Left lobe of liver (tissue), 2 donors: Measurements from ENCODE around the gene SH3BGRL2. TPM values are rescaled to one million over a fixed set of nuclear protein-coding genes. Genes with fewer than 3 reads are reported as not detected.

Experiments
- ATAC-seq: fragments of 200-7000 bp; cut with Tn5 transposase; one replicate; pipeline ENCODE4 v1.9.1; 2020; ENCODE audit warnings: mild to moderate bottlenecking, moderate library complexity
- DNase-seq: peaks from one replicate; pipeline ENCODE4 v3.0.0-alpha.2; 2020; ENCODE audit warnings: low spot score
- total RNA-seq: library from RNA; stranded (reverse); gene quantifications from one replicate; pipeline ENCODE4 v1.2.1, GENCODE V29; 2021
- donor health status: DM: no; HTN: no; CAD: no; lungs with moderate emphysema.
- donor health status: DM: no; HTN: yes; CAD: no.

SH3BGRL2 gene
- total RNA-seq: 30.3 TPM

DNA sequence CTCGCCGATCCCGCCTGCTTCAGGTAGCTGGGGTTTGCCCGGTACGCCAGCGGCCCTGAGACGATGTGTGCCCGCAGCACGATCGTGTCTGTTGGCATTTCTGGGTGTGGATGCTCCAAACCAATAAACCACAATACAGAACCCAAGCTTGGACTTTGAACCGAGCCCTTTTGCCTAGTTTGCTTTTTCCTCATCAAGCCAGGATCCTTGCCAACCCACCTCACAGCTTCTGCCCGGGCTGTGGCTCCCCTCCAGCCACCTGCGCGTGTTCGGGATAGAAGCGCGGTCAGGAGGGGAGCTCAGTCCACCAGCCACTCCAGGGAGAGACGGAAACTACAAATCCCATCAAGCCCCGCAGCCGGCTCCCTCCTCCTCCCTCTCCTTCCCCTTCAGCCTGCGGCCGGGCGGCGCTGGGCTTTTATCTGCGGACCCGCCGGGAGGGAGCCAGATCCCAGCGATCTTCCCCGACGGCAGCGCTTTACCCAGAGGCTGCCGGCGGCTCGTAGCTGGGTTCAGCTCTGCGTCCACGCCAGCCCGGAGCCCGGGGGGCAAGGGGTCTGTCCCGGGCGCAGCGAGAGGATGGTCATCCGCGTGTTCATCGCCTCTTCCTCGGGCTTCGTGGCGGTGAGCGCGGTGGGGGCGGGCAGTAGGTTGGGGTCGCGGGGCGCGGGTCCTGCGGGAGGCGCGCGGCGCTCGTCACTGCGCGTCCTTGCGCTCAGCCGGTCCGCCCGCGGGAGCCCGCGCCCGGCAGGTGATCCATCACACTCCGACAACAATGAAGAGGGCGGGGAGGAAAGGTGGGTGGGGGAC, at the start of gene SH3BGRL2:
Gene SH3BGRL2 (plus strand): TSS at position 447 of the 810 bp plus-strand sequence. CDS start 133 bp downstream, at position 580.
- peak; percentile 92 for ATAC-seq
- DNase-seq: peak; percentile 98

DNA sequence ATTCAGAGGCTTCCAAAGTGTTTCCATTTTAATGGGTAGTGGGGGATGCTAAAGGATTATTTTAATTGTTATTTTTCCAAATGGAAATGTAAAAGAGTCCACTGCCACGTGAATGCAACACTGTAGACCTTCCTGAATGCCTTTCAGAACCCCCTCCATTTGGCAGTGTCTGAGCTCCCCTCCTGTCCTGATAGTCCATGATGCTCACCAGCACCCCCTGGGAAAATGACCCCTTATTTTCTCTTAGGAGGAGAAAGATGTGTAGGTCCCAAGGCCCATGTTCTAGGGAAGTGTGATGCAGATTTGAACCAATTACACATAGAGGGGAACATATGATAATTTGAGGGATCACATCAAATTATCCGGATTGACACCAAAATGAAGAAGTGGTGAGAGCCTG, 46.8 kb upstream of the SH3BGRL2 start:
- DNase-seq: no peak
- ATAC-seq: no peak

DNA sequence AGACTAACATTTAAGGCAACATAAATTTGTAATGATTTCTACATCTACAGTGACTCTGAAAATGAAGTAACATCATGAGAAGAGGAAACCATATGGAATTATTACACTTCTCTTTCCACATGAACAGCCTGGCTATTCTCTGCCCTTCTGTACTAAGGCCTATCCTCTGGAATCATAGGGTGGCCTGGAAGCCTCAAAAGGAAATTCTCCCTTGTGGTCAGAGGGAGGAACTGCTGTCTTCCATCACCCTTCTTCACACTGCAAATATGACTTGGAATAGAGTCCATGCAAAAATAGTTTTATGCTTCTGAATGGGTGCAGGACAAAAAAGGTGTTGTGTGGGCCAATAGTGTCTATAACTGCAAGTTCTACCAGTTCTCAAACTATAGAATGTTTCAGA, 44.6 kb upstream of the SH3BGRL2 start:
- ATAC-seq: peak; percentile 90

DNA sequence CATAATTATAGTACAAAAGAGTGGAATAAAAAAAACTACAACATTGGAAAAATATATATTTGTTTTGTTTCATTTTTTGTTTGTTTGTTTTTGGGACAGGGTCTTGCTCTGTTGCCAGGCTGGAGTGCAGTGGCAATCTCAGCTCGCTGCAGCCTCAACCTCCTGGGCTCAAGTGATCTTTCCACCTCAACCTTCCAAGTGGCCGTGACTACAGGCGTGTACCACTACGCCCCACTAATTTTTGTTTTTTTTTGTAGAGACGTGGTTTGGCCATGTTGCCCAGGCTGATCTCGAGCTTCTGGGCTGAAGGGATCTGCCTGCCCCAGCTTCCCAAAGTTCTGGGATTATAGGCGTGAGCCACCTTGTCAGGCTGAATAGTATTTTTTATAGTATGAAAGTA, 41.4 kb upstream of the SH3BGRL2 start:
- ATAC-seq (no peak), DNase-seq (no peak)

More for the DNA sequence above, 44.6 kb upstream of the SH3BGRL2 start:
- DNase-seq: no peak

DNA sequence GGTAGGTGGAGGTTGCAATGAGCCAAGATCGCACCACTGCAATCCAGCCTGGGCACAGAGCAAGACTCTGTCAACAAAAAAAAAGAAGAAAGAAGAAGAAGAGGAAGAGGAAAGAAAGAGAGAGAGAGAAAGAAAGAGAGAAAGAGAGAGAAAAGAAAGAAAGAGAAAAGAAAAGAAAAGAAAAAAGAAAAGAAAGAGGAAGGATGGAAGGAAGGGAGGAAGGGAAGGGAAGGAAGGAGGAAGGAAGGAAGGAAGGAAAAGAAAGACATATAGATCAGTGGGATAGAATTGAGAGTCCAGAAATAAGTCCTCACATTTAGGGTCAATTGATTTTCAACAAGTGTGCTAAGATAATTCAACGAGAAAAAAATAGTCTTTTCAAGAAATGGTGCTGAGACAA, 34.0 kb upstream of the SH3BGRL2 start:
- no peak for ATAC-seq
- no peak for DNase-seq

DNA sequence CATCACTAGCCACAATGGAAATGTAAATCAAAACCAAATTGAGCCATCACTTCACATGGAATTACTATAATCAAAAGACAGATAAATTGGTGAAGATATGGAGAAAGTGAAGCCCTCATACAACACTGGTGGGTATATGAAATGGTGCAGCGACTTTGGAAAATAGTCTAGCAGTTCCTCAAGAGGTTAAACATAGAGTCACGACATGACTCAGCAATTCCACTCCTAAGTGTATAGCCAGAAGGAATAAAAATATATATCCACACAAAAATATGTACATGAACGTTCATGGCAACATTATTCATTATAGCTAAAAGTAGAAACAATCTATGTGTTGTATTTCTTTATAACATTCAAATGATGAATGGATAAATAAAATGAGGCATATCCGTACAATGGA, 33.1 kb upstream of the SH3BGRL2 start:
- no peak for ATAC-seq
- no peak for DNase-seq

DNA sequence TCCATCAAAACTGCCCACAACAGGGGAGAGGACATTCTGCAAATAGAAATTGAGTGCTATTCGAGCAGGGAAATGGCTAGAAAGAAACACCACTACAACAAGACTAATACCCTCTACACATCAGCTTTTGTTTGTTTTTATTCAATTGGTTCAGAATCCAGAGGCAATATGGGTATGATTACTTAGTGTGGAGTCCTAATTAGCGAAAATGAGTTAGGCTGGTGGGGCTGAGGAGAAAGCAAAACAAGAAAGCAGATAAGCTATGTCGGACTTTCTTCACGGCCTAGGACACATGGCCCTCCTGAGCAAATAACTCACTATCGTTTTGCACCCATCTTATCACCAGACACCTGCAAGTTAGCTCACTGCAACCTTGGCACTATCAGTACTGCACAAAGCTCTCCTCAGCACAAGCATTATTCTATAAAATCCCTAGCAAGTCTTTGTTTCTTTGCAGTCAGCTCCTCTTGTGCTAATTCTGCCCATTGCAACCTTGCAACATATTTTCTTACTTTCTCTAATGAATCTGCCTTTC, 31.3 kb upstream of the SH3BGRL2 start:
- DNase-seq (no peak), ATAC-seq (no peak)

DNA sequence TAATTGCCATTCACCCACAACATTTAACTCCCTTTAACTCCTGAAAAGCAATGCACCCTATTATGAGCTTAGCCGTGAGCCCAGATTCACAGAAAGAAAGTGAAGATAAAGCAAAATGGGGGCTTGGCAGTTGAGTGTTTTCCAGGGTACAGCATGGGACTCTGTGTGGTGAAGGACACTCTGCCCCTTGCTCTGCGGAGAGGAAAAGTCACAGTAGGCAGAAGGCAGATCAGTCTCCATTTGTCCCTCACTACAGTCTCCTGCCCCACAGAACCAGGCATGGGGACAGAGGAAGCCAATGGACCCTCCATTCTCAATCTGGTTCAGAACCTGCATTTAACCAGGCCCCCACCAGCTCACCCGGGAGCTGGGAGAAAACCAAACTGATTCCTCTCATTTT, 30.8 kb upstream of the SH3BGRL2 start:
- DNase-seq: no peak
- no peak for ATAC-seq

DNA sequence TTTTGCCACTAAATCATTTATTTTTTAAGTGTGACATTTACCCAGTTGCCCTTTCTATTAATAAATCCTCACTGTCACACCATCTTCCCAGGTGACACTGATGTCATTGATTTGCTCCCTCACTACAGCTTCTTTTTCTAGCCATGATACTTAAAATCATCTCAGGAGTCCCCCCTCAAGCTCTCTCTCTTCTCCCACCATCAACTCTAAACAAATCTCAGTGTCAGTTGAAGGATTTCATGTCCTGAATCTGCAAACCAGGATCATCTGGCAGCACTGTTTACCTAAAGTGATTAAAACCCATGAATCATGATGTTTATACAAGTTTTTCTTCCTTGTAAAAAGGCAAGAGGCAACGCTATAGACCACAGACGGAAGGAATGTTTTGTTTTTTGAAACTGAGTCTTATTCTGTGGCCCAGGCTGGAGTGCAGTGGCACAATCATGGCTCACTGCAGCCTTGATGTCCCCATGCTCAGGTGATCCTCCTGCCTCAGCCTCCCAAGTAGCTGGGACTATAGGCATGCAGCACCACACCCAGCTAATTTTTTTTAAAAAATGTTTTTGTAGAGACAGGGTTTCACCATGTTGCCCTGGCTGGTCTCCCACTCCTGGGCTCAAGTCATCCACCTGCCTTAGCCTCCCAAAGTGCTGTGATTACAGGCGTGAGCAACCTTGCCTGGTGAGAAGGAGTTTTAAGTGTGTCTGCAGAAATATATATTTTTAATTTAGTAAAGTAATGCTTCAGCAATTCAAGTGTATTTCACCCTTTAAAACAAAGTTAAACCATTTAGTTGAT, 30.1 kb upstream of the SH3BGRL2 start:
- DNase-seq (no peak), ATAC-seq (no peak)

DNA sequence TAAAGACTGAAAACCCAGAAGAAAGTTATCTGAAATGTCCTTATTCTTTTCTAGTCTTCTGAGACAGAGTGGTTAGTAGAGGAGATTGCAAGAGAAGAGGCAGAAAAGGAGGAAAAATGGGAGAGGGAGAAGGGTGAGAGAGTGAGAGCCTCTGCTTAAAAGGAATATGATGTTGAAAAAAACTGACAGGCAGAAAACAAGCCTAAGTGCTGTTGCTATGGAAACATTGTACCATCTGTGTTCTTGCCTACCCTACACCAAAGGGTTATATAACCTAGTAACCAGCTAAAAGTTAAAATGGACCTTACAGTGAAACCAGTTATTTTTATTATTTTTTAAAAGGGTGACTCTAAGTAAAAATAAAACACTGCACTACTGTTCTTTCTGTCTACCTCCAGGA, 28.3 kb upstream of the SH3BGRL2 start:
- ATAC-seq (no peak), DNase-seq (no peak)

DNA sequence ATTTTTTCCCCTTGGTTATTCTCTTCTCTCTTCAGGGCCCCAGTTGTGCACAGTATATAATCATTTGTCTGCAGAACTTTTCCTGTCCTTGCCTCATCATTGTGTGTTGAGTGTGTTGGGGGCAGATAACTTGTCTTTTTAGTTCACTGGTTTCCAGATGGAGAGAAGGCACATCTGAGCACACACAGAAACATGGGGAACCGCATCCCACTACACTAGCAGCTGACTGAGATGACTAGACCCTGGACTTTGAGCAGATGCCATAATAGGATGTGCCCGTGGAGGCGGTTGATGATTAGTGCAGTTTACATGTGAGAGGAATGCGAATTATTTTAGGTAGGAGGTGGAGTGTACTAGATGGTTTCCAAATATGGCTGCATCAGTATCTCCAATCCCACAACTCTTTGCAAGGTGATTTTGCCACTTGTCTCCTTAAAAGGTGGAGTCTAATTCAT, 26.5 kb upstream of the SH3BGRL2 start:
- no peak for DNase-seq
- ATAC-seq: no peak

DNA sequence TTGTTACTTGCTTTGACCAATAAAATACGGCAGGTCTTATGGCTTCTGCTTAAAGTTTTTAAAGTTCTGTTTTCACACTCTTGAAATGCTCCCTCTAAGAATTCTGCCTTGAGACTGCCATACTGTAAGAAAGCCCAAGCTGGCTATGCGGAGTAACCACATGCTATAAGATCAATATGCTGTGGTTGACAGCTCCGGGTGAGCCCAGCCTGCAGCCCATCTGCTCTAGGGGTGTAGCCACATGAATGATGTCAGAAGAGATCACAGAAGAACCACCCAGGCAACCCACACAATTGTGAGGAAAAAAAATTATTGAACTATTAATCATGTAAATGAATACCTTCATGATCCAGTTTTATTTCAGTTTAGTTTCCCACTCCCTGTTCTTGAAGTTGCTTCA, 26.1 kb upstream of the SH3BGRL2 start:
- ATAC-seq: no peak
- no peak for DNase-seq

DNA sequence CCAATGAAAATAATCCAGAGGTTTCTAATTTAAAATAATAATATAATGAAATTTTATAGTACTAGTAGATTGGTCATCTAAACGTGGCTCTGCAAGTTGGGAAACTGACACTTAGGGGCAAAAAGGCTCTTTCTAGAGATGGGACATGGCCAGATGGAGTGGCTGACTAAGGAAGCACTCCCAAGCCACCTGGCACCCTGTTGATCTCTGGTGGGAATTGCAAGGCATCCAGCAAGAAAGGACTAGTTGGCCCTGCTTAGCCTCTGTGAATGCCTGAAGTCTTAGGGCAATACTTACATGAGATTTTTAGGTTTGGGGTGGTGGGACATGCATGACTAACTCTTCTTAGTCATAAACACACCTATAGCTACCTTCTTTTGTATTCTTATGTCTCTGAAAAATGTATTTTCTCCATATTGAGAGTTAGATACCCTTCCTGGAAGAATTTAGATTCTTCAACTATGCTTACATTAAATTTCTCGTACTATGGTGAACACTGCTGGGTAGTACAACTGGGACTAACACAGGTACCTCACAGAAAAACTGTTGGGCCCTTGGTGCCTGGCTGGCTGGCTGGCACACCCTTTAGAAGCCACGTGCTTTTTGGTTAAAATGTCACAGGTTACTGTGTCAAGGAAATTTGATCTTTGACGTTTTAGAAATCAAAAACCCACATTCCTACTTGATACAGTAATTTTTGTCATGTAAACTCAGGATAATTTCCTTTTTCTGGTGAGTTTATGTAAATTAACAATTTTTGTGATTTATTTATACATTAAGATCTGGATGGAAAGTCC, 25.0 kb upstream of the SH3BGRL2 start:
- DNase-seq: no peak
- peak; percentile 39 for ATAC-seq

DNA sequence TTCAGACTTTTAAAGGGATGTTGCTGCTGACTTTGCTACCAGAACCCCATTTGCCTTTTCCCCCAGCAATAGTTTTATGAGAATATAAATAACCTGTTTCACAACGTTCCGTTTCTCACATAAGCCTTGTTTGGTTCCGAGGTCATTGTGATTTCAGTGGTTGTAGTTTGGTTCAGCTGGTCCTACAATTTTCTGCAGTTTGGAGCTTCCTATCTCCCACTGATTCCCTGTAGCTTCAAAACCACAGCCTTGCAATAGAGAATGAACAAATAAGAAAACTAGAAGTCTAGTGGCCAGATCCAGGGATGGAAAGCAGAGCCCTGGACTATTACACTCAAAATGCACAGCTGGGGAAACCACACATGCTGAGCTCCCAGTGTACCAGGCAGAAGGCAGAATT, 24.1 kb upstream of the SH3BGRL2 start:
- ATAC-seq (peak; percentile 47), DNase-seq (no peak)

DNA sequence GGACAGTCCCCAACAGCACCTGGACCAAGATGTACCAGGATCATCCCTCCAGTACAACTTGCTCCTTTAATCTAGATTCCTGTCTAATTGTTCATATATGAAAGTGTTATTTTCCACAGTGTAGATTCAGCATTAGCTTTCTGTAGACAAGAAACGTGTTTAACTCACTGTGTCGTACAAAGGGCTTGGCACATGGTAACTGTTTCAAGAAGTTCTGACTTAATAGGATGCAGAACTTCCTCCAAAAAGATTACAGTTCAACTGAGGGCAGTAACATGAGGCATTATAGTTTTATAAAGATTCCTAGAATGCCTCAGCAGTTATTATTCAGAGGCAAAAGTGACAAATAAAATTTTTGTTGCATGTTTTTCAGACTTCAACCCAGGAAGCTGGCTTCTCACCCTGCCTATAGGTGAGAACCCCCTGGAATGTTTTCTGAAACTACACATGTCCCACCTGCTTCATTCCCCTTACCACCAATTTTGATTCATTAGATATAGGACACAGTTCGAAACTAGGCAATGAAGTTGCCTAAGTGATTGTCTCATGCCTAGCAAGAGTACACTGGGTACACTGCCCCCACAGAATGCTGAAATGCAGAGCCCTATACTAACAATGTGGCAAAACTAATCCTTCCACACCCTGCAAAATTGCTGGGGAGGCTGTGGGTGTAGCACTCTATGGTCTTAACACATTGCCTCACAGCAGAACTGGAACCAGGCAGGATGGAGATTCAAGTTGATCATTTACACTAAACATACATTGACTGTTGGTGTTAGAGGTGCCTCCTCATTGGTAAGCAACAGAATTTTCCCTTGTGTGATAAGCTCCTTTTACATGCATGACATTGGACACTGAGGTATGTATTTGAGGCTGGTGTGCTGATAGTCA, 22.6 kb upstream of the SH3BGRL2 start:
- ATAC-seq (no peak), DNase-seq (no peak)

DNA sequence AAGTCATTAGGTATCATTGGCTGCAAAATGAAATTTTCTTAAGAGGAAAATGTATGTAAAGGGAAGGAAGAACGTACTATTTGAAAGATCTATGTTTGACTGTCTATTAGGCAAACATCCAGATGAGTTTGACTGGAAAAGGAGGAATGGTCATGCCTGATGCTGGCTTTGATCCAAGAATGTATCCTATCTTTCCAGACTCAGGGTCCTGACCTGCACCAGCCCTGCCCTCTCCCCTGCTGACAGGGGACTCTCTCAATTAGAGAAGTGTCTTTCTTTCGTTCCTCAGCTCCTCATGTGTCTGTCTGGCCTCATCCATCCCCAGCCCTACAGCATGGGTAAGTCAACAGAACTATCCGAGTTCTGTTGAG, 21.9 kb upstream of the SH3BGRL2 start:
- no peak for ATAC-seq
- no peak for DNase-seq

DNA sequence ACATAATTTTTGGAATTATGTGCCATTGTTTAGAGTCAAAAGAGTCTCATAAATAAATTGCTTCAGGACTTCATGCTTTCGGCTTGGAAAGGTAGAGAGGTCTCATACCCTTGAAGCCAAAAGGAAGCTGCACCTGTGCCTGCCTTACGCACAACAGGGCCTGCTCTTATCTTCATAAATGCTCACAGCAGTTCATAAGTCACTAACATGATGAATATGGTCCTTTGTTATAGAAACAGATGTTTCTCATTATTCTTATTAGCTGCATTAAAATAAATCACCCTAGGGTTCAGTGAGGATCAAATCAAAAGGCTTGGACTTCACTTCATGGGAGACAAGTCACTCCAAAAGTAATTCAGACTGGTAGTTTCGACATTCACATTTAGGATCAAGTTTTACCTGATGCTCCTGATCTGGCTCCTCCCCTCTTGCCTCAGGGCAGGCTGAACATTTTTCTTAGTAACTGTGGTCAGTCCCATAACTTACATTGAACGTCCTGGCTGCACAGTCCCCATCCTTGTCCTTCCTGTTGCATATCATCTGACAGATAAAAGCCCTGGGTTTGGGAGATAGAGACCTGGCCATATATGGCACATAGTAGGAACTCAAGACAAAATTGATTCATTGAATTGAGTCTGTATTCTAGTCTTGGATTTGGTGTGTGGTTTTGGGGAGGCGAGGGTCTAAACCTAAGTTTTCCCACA, 20.7 kb upstream of the SH3BGRL2 start:
- ATAC-seq (no peak), DNase-seq (no peak)

DNA sequence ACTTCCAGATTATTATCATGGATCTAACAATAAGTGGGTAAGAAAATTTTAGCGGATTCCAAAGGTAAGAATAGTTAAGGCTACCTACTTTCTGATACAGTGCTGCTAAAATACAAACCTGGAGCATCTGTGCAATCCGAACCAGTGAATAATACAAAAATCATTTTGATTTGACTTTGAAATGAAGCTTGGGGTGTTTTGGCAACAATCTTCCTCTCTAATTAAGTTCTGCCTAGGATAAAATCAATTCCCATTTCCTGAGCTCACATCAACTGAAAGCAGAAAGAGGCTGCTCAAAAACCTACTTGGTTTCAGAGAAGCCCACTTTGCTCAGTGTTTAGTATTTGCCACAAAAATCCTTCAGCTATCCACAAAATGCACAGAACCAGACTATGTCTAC, 18.7 kb upstream of the SH3BGRL2 start:
- DNase-seq (no peak), ATAC-seq (no peak)

DNA sequence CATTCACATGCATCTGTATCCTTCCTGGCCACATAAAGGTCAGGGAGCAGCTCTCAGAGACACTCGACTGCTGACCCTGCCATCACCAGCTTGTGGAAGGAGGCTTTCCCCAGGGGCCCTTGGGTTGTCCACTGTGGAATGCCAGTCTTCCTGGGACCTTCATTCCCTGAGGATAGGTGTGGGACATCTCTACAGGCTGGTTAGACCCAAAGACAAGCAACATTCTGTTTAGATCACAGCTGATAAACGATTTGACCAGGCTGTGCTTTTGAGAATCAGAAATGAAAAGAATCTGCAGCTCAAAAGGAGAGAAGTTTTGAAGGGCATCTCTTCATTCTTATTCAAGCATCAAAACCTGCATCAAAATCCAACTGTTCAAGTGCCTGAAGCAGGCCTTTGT, 18.2 kb upstream of the SH3BGRL2 start:
- no peak for ATAC-seq
- DNase-seq: no peak
